Nephron (organoid): ENCODE measurements around the gene KCNG2.

Experiments
- H3K27ac Mint-ChIP-seq, 3 experiments: 2 replicates each; pipeline ENCODE4 v1.8.0; 2020; ENCODE audit warnings: mixed read lengths in 3 of 3, mild to moderate bottlenecking in 2 of 3, moderate library complexity in 1 of 3
- H3K27me3 Mint-ChIP-seq: 2 replicates; pipeline ENCODE4 v1.8.0; 2021; ENCODE audit warnings: low read depth, mild to moderate bottlenecking, moderate library complexity, mixed read lengths
- H3K36me3 Mint-ChIP-seq: 2 replicates; pipeline ENCODE4 v1.8.0; 2020; ENCODE audit warnings: low read depth, mixed read lengths
- H3K4me1 Mint-ChIP-seq: 2 replicates; pipeline ENCODE4 v1.8.0; 2020; ENCODE audit warnings: mixed read lengths
- H3K4me3 Mint-ChIP-seq, 3 experiments: 2 replicates each; pipeline ENCODE4 v1.8.0; 2020; ENCODE audit warnings: mild to moderate bottlenecking in 3 of 3, mixed read lengths in 3 of 3, moderate library complexity in 2 of 3
- H3K9me3 Mint-ChIP-seq: 2 replicates; pipeline ENCODE4 v1.8.0; 2020; ENCODE audit warnings: mixed read lengths
- TF ChIP-seq, protein P1 (sequence below), 3 experiments: fragments of 200-600 bp; sonication (generic); IDR thresholded peaks; one replicate each; pipeline ENCODE4 v1.5.0; 2021; ENCODE audit warnings: antibody characterized with exemption in 3 of 3; ENCODE audit not compliant: unreplicated experiment in 3 of 3

KCNG2 gene

DNA sequence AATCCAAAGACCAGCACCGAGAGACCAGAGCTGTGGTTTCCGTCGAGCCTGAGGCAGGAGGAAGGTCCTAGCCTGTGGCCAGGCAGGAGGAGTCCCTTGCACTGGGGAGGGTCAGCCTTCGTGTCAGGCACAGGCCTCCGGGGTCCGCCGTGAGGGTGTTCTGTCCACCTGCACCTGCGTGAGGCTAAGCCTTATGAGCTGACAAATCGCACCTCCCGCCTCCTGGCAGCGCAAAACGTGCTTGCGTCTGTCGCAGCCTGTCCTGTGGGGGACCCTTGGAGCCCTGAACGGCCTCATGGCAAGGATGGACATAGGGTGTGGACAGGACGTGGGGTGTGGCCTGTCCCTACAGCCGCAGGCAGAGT, 73.3 kb downstream of the KCNG2 start:
- H3K4me1 Mint-ChIP-seq, result peaks cover 14% of the 10 kb centered on the region
- H3K27me3 Mint-ChIP-seq, result peaks cover 14% of the 10 kb centered on the region
- H3K27ac Mint-ChIP-seq, result no peak overlapping the region
- TF ChIP-seq, protein P1, sequence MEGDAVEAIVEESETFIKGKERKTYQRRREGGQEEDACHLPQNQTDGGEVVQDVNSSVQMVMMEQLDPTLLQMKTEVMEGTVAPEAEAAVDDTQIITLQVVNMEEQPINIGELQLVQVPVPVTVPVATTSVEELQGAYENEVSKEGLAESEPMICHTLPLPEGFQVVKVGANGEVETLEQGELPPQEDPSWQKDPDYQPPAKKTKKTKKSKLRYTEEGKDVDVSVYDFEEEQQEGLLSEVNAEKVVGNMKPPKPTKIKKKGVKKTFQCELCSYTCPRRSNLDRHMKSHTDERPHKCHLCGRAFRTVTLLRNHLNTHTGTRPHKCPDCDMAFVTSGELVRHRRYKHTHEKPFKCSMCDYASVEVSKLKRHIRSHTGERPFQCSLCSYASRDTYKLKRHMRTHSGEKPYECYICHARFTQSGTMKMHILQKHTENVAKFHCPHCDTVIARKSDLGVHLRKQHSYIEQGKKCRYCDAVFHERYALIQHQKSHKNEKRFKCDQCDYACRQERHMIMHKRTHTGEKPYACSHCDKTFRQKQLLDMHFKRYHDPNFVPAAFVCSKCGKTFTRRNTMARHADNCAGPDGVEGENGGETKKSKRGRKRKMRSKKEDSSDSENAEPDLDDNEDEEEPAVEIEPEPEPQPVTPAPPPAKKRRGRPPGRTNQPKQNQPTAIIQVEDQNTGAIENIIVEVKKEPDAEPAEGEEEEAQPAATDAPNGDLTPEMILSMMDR (IDR thresholded peaks at IDR 0.05; ENCODE audit: unreplicated experiment in 3 of 3), result no peak
- no peaks in the 10 kb centered on the region for H3K9me3 Mint-ChIP-seq
- no peaks in the 10 kb centered on the region for H3K36me3 Mint-ChIP-seq
- no peak overlapping the region for H3K4me3 Mint-ChIP-seq

DNA sequence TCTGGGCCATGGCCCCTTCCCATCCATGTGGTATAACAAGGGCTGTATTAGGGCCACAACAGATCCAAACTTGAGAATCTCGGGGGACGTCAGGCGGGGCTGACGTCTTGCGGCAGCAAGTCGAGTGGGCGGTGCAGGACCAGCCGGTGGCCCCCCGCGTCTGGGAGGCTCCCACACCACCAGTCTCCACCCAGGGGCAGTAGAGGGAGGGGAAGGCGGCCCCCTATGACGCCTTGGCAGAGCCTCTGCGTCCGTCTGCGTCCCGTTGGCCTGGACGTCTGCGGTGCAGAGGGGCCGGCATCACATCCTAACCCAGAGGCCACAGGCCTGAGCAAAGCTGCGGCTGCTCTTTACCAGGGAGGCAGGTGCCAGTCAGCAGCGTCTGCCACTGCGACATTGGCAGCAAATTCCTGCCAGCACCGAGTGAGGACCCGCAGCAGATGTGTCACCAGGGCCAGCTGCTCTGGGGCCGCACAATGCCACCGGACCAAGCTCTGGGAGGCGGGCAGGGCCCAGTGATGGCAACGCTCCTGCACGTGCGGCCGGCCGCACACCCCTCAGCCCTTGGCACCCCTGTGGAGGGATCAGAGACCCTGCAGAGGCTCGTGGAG, 73.8 kb downstream of the KCNG2 start:
- Mint-ChIP-seq H3K27me3 (peaks cover 14% of the 10 kb centered on the region), H3K9me3 (no peaks in the 10 kb centered on the region), H3K4me1 (peaks cover 14% of the 10 kb centered on the region), H3K36me3 (no peaks in the 10 kb centered on the region), H3K27ac (no peak overlapping the region), H3K4me3 (no peak overlapping the region)
- TF ChIP-seq, protein P1 (IDR thresholded peaks at IDR 0.05; ENCODE audit: unreplicated experiment in 3 of 3), result no peak

DNA sequence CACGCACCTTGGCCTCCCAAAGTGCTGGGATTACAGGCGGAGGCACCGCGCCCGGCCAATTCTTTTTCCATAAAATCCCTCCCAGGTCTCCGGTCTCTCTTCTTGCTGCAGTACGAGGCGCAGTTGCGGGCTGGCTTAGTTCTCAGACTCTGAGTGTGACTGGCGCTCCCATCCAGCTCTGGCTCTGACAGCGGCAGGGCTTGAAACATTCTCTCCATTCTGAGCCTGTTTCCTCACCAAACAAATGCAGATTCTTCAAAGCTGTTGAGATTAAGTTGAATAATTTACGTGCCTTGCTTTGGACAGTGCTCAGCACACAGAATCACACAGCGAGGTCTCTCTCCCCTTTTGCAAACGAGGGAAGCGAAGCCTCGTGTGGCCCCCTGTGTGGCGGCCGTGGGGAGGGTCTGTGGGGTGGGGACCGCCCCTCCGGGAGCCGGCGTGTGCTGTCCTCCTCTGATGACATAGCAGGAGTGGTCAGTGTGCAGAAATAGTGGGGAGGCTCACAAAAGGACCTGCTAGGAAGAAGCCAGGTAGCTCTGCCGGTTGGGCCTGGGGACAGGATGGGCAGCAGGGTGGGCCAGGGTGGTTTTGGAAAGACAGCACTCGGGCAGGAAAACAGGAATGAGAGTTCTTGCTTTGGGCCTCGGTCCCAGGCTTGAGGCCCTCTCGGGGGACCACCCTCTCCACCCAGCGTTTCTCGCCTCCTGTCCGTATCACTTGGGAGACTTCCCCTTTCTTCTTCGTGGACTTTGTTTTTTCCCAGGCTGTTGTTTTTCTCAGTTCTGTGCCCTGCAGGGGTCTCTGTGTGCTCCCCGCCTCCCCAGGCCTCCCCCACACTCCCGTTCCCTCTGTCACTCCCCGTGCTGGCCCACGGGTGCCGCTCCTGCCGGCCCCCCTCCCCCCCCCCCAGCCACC, 75.0 kb downstream of the KCNG2 start:
- Mint-ChIP-seq H3K4me3 (peak overlapping the region in 1 of 3 experiments; percentile 36), H3K27ac (peak overlapping the region in 1 of 3 experiments; percentile 37), H3K4me1 (peaks cover 14% of the 10 kb centered on the region), H3K36me3 (no peaks in the 10 kb centered on the region), H3K27me3 (peaks cover 17% of the 10 kb centered on the region), H3K9me3 (no peaks in the 10 kb centered on the region)
- TF ChIP-seq, protein P1 (IDR thresholded peaks at IDR 0.05; ENCODE audit: unreplicated experiment in 3 of 3), result no peak

DNA sequence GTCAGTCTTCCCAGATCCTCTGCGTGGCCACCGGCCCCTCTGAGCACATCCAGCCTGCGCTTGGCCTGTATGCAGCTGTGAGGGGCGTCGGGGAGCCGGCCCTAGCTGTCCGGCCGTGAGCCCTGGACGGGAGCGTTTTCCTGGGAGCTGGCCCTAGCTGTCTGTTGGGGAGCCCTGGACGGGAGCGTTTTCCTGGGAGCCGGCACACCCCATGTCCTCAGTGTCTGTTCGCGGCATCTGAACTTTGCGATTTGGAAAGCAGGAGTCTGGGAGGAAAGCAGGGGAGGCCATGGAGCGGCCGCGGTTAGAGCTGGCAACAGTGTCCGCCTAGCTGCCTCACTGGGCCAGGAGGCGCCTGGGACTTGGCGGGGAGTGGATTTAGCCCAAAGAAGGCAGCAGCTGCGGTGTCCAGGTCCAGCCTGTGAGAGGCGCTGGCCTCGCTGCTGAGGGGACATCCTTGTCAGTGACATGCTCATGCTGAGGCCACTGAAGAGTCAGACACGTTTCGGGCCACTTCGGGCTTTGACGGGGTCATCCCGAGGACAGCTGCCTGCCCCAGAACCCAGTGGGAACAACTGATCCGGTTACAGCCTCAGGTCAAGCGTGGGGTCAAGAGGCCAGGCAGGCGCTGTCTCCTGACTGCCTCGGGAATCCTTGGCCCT, 75.8 kb downstream of the KCNG2 start:
- H3K9me3 Mint-ChIP-seq, result no peaks in the 10 kb centered on the region
- H3K27ac Mint-ChIP-seq, result peak overlapping the region in 2 of 3 experiments; percentile 4 to 37
- H3K4me3 Mint-ChIP-seq, result peak overlapping the region in 1 of 3 experiments; percentile 44
- no peaks in the 10 kb centered on the region for H3K36me3 Mint-ChIP-seq
- TF ChIP-seq, protein P1 (IDR thresholded peaks at IDR 0.05; ENCODE audit: unreplicated experiment in 3 of 3), result no peak
- peaks cover 16% of the 10 kb centered on the region for H3K27me3 Mint-ChIP-seq
- peaks cover 14% of the 10 kb centered on the region for H3K4me1 Mint-ChIP-seq

DNA sequence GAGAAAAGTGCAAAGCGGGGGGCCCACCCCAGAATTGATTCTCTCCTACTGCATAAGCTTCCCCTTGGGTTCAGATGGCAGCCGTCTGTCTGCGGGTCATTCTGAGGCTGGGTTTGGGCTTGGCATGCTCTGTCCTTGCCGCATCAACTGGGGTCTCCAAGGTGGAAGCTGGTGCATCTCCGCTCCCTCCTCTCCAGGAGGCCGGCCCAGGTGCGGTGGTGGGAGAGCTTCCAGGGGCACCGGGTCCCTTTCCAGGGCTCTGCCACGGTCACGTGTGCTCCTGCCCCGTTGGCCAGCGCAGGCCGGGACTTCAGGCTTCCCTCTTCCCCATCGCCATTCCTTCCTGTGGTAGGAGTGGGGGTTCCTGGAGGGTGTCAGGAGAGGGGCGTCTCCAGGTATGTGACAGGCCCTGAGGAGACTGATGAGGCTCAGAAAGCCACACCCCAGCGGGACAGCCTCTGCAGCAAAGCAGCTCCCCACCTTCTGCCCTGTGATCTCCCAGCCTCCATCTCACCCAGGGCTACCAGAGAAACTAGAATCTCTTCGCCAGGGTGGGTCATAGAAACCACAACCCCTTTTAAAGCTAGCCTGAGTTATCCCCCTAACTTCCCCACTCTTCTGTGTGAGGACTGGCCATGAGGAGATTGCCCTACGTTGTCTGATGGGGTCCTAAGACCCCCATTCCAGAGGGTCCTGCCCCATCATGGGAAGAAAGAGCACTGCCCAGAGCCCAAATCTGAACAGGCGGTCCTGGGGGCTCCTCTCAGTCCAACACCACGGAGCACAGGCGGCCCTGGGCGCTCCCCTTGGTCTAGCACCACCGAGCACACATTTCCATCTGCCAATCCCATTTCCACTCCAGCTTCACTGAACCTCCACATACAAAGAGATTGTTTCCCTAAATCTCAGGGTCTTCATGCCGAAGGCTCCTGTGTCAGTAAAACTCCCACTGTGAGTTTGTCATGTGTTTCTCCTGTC, 77.1 kb downstream of the KCNG2 start:
- peaks cover 14% of the 10 kb centered on the region for H3K27me3 Mint-ChIP-seq
- peaks cover 14% of the 10 kb centered on the region for H3K4me1 Mint-ChIP-seq
- H3K9me3 Mint-ChIP-seq, result peaks cover 7% of the 10 kb centered on the region
- H3K27ac Mint-ChIP-seq, result no peak overlapping the region
- no peaks in the 10 kb centered on the region for H3K36me3 Mint-ChIP-seq
- TF ChIP-seq, protein P1 (IDR thresholded peaks at IDR 0.05; ENCODE audit: unreplicated experiment in 3 of 3), result no peak
- H3K4me3 Mint-ChIP-seq, result no peak overlapping the region
